B cell (primary cell): ENCODE measurements around the gene ARHGAP20. TPM values are rescaled to one million over a fixed set of nuclear protein-coding genes. Genes with fewer than 3 reads are reported as not detected.

Experiments used
- ATAC-seq: fragments of 200-7000 bp; cut with Tn5 transposase; one replicate; pipeline ENCODE4 v1.10.0; 2021; ENCODE audit warnings: low read depth, mild to moderate bottlenecking, moderate number of reproducible peaks, moderate library complexity
- CTCF ChIA-PET: fragments of 350-600 bp; sonication (Branson Sonifier 250); formaldehyde crosslinking; loops from one replicate; lab custom pipeline; 2021; ENCODE audit warnings: antibody characterized with exemption, inconsistent platforms; lab: Charles Lee
- POLR2A ChIA-PET: fragments of 350-600 bp; sonication (Branson Sonifier 250); formaldehyde crosslinking; loops from one replicate; lab custom pipeline; 2021; ENCODE audit warnings: antibody characterized with exemption; lab: Charles Lee
- DNase-seq: peaks from one replicate; pipeline ENCODE4 v3.0.0; 2013
- H2AFZ ChIP-seq: 2 replicates; pipeline ENCODE4 v1.6.1; 2012; ENCODE audit warnings: mild to moderate bottlenecking, low read depth, low read length; ENCODE audit not compliant: insufficient read depth, poor library complexity, severe bottlenecking
- H3K27ac ChIP-seq, 2 donors: 1 replicate in 1 of 2; 2 replicates in 1 of 2; pipeline ENCODE4 v1.5.1; 2012 to 2013; ENCODE audit warnings: low read length in 2 of 2, mild to moderate bottlenecking in 2 of 2, moderate library complexity in 1 of 2
- H3K27me3 ChIP-seq, 4 experiments: fragments of 200-600 bp in 1 of 4; sonication (generic) in 1 of 4; replicated peaks in 1 of 4; 1 replicate in 2 of 4; 2 replicates in 2 of 4; pipeline versions ENCODE4 v1.6.1 to v1.7.0; 2013 to 2016; ENCODE audit warnings: low read length in 3 of 4, mild to moderate bottlenecking in 2 of 4, mixed read lengths in 1 of 4, moderate library complexity in 1 of 4; ENCODE audit not compliant: insufficient read depth in 4 of 4, control insufficient read depth in 3 of 4; ENCODE audit errors: control extremely low read depth in 1 of 4
- H3K36me3 ChIP-seq, 2 experiments: replicated peaks in 1 of 2; 1 replicate in 1 of 2; 2 replicates in 1 of 2; pipeline versions ENCODE4 v1.6.1 to v1.7.1; 2013; ENCODE audit warnings: low read length in 1 of 2; ENCODE audit not compliant: insufficient read depth in 2 of 2, control insufficient read depth in 1 of 2; ENCODE audit errors: control extremely low read depth in 1 of 2, extremely low read depth in 1 of 2
- H3K4me1 ChIP-seq, 2 donors: fragments of 200-600 bp in 1 of 2; sonication (generic) in 1 of 2; 1 replicate in 1 of 2; 2 replicates in 1 of 2; pipeline versions ENCODE4 v1.5.1 to v1.6.1; 2013 to 2017; ENCODE audit warnings: low read length in 2 of 2; ENCODE audit not compliant: control insufficient read depth in 2 of 2, insufficient read depth in 2 of 2
- H3K4me2 ChIP-seq: replicated peaks from 2 replicates; pipeline ENCODE3; 2012; ENCODE audit warnings: mild to moderate bottlenecking, low read depth, low read length; ENCODE audit not compliant: poor library complexity, severe bottlenecking
- H3K4me3 ChIP-seq, 5 experiments: fragments of 200-600 bp in 1 of 5; sonication (generic) in 1 of 5; 1 replicate in 3 of 5; 2 replicates in 2 of 5; pipeline versions ENCODE4 v1.5.1 to v1.7.0; 2011 to 2016; ENCODE audit warnings: low read length in 4 of 5, mild to moderate bottlenecking in 4 of 5, low read depth in 2 of 5, control low read depth in 1 of 5, moderate library complexity in 1 of 5; ENCODE audit not compliant: insufficient read depth in 1 of 5; ENCODE audit errors: control extremely low read depth in 1 of 5, extremely low read depth in 1 of 5
- H3K79me2 ChIP-seq: fragments of 200-600 bp; sonication (generic); one replicate; pipeline ENCODE4 v1.6.0; 2016; ENCODE audit warnings: low read length; ENCODE audit not compliant: control insufficient read depth, insufficient read depth
- H3K9ac ChIP-seq: fragments of 200-600 bp; sonication (generic); 2 replicates; pipeline ENCODE4 v1.6.1; 2017; ENCODE audit warnings: mild to moderate bottlenecking, low read length, moderate library complexity
- H3K9me3 ChIP-seq, 3 donors: one replicate each; pipeline versions ENCODE4 v1.6.1 to v1.7.1; 2013; ENCODE audit warnings: low read length in 2 of 3; ENCODE audit not compliant: control insufficient read depth in 2 of 3, insufficient read depth in 1 of 3; ENCODE audit errors: control extremely low read depth in 1 of 3
- H4K20me1 ChIP-seq: 2 replicates; pipeline ENCODE4 v1.6.0; 2012; ENCODE audit warnings: mild to moderate bottlenecking, low read length; ENCODE audit not compliant: insufficient read depth, control insufficient read depth, poor library complexity, severe bottlenecking
- H3K27ac Mint-ChIP-seq: one replicate; pipeline ENCODE4 v1.8.0; 2021; ENCODE audit warnings: mixed read lengths
- H3K27me3 Mint-ChIP-seq: one replicate; pipeline ENCODE4 v1.8.0; 2021; ENCODE audit warnings: mixed read lengths
- H3K4me1 Mint-ChIP-seq: one replicate; pipeline ENCODE4 v1.8.0; 2021; ENCODE audit warnings: mixed read lengths
- H3K4me3 Mint-ChIP-seq: one replicate; pipeline ENCODE4 v1.8.0; 2021; ENCODE audit warnings: mixed read lengths
- H3K9me3 Mint-ChIP-seq: one replicate; pipeline ENCODE4 v1.8.0; 2022; ENCODE audit warnings: mixed read lengths; ENCODE audit not compliant: insufficient read depth
- CTCF ChIP-seq: fragments of 200-600 bp; IDR thresholded peaks from one replicate; pipeline ENCODE4 v1.8.0; 2022; ENCODE audit warnings: antibody characterized with exemption, mild to moderate bottlenecking
- EZH2 ChIP-seq: IDR thresholded peaks from 2 replicates; pipeline ENCODE4 v1.6.1; 2012; ENCODE audit warnings: borderline replicate concordance, low read depth, mild to moderate bottlenecking, moderate library complexity, low read length; ENCODE audit not compliant: insufficient read depth, poor library complexity, severe bottlenecking
- WGBS: methylation state at CpG from one replicate; pipeline ENCODE4 v1.1.5; 2013; ENCODE audit warnings: missing lambda C conversion rate; ENCODE audit not compliant: insufficient coverage; 5-methylcytosine and 5-hydroxymethylcytosine counted together
- intact Hi-C: fragments of 100-400 bp; cut with micrococcal nuclease; formaldehyde crosslinking; loops from one replicate; pipeline ENCODE4 v1.10.0; 2022
- polyA minus RNA-seq: library from RNA; depleted of rRNA, polyadenylated mRNA; stranded (reverse); fragments of >200 nt; gene quantifications from 2 replicates; pipeline ENCODE4 v1.2.3, GENCODE V29; 2012
- polyA plus RNA-seq: library from polyadenylated mRNA; depleted of rRNA; stranded (reverse); fragments of >200 nt; gene quantifications from 2 replicates; pipeline ENCODE4 v1.2.3, GENCODE V29; 2012
- total RNA-seq, 2 donors: library from RNA; stranded (reverse); fragments of 120-200 nt in 1 of 2; gene quantifications; 1 replicate in 1 of 2; 2 replicates in 1 of 2; pipeline versions ENCODE4 v1.2.3 to v1.2.4, GENCODE V29; 2013 to 2022

Gene ARHGAP20
- total RNA-seq (0.58 and 0.91 TPM in 2 replicates), polyA plus RNA-seq (0.54 and 1.1 TPM in 2 replicates), polyA minus RNA-seq (0.77 and 1.4 TPM in 2 replicates)
- total RNA-seq (2013), result 1.2 TPM

GRCh38 chr11:110711776-110712658 lies at the start of gene ARHGAP20:
TSS of gene ARHGAP20 (minus strand) at chr11:110712437. CDS start at chr11:110712231, 206 bp downstream.
- Histone ChIP-seq H3K4me2 (peak within 1 kb of the TSS; percentile 98), H3K27ac (peak within 1 kb of the TSS in 1 of 2 donors; percentile 13), H3K36me3 (no peaks in the 10 kb centered on the region), H2AFZ (peak within 1 kb of the TSS; percentile 91), H3K4me3 (peak within 1 kb of the TSS; percentile 26 to 86 (median 74)), H3K4me1 (peaks cover 17 to 23% of the 10 kb centered on the region in 2 donors), H3K9me3 (peaks cover 0 to 4% (median 0%) of the 10 kb centered on the region in 3 donors), H3K79me2 (no peaks in the 10 kb centered on the region), H3K27me3 (peaks cover 0 to 41% (median 23%) of the 10 kb centered on the region in 4 experiments), H3K9ac (peak within 1 kb of the TSS; percentile 77), H4K20me1 (no peaks in the 10 kb centered on the region)
- ChIA-PET CTCF (no interaction called here), POLR2A (no interaction called here)
- H3K4me1 Mint-ChIP-seq, result peaks cover 17% of the 10 kb centered on the region
- 1% methylated on average over 109 of the region's 109 CpGs for WGBS
- ATAC-seq (peak; percentile 93), DNase-seq (peak; percentile 79)
- intact Hi-C loops, result loop anchor here (2.0 to 10.0 kb wide), 5 partner anchors 280 to 1055 kb away; partner anchors contain the start of genes POU2AF1 and PPP2R1B
- H3K4me3 Mint-ChIP-seq, result peak within 1 kb of the TSS; percentile 89
- peak within 1 kb of the TSS; percentile 54 for H3K27ac Mint-ChIP-seq
- no peak for TF ChIP-seq EZH2
- TF ChIP-seq CTCF, result no peak
- H3K27me3 Mint-ChIP-seq, result peaks cover 47% of the 10 kb centered on the region
- no peaks in the 10 kb centered on the region for H3K9me3 Mint-ChIP-seq

- no peaks in the 10 kb centered on the region for H3K4me1 Mint-ChIP-seq
- CTCF ChIA-PET, result no interaction called here
- WGBS, result no CpG with 5 or more reads among the region's 1 CpG
Measured at GRCh38 chr11:110761991-110762390, 49.8 kb upstream of the ARHGAP20 start.

More at GRCh38 chr11:110761991-110762390, 49.8 kb upstream of the ARHGAP20 start:
- POLR2A ChIA-PET, result no interaction called here
- Histone ChIP-seq H4K20me1 (no peaks in the 10 kb centered on the region), H2AFZ (no peak overlapping the region), H3K4me2 (no peak overlapping the region), H3K9me3 (no peaks in the 10 kb centered on the region), H3K4me3 (no peak overlapping the region), H3K36me3 (no peaks in the 10 kb centered on the region), H3K27me3 (peaks cover 0 to 4% (median 0%) of the 10 kb centered on the region in 4 experiments), H3K27ac (no peak overlapping the region), H3K79me2 (no peaks in the 10 kb centered on the region), H3K9ac (no peak overlapping the region), H3K4me1 (no peaks in the 10 kb centered on the region)
- H3K9me3 Mint-ChIP-seq, result no peaks in the 10 kb centered on the region
- H3K27ac Mint-ChIP-seq, result no peak overlapping the region
- intact Hi-C loops, result no loop called here
- TF ChIP-seq CTCF (no peak), EZH2 (no peak)
- H3K4me3 Mint-ChIP-seq, result no peak overlapping the region
- H3K27me3 Mint-ChIP-seq, result peaks cover 24% of the 10 kb centered on the region
- no peak for DNase-seq
- no peak for ATAC-seq
